A549 (cell line): Measurements from ENCODE around the gene KHDC4. TPM values are rescaled to one million over a fixed set of nuclear protein-coding genes. Genes with fewer than 3 reads are reported as not detected.

Experiments used
- ATAC-seq, 2 experiments: fragments of 200-7000 bp in 1 of 2; fragments of >200 bp in 1 of 2; cut with Nextera tagmentation in 1 of 2; cut with Tn5 transposase in 1 of 2; 3 replicates each; pipeline versions ENCODE4 v1.8.0 to v1.9.1; 2018 to 2020; ENCODE audit warnings: mild to moderate bottlenecking in 1 of 2, moderate library complexity in 1 of 2
- CTCF ChIA-PET: fragments of 300-600 bp; sonication (Branson Sonifier 250); formaldehyde crosslinking; extraction: SDS; loops from one replicate; lab custom pipeline; 2021; ENCODE audit warnings: antibody characterized with exemption, inconsistent platforms; lab: Yijun Ruan, JAX
- POLR2A ChIA-PET: fragments of 350-600 bp; formaldehyde crosslinking; extraction: SDS; loops from one replicate; lab custom pipeline; 2021; ENCODE audit warnings: antibody characterized with exemption, inconsistent platforms; lab: Yijun Ruan, JAX
- DNase-seq, 2 experiments: peaks; one replicate each; pipeline versions ENCODE4 v3.0.0 to v3.0.0-alpha.2; 2011 to 2016; ENCODE audit warnings: low read depth in 1 of 2, low spot score in 1 of 2
- FAIRE-seq: peaks from 2 replicates; lab custom pipeline; 2011; peaks lifted over from hg19 to GRCh38; lab: Jason Lieb, UNC
- H3K27ac ChIP-seq, 2 experiments: fragments of >200 bp; sonication (Bioruptor Twin); formaldehyde crosslinking; 3 replicates each; pipeline ENCODE4 v1.5.1; 2016 to 2017
- H3K4me1 ChIP-seq: fragments of >200 bp; sonication (Bioruptor Twin); formaldehyde crosslinking; 3 replicates; pipeline ENCODE4 v1.6.1; 2016
- H3K4me2 ChIP-seq: fragments of >200 bp; sonication (Bioruptor Twin); formaldehyde crosslinking; 3 replicates; pipeline ENCODE4 v1.6.1; 2016
- H3K4me3 ChIP-seq: fragments of >200 bp; sonication (Bioruptor Twin); formaldehyde crosslinking; 3 replicates; pipeline ENCODE4 v1.5.1; 2016
- H3K9me3 ChIP-seq: fragments of >200 bp; sonication (Bioruptor Twin); formaldehyde crosslinking; 3 replicates; pipeline ENCODE4 v1.6.1; 2016
- ATOH8 ChIP-seq: fragments of 250-450 bp; sonication (Bioruptor Pico); IDR thresholded peaks from 2 replicates; pipeline ENCODE4 v1.5.0; 2020; ENCODE audit warnings: low read depth, mild to moderate bottlenecking, moderate library complexity
- BCL3 ChIP-seq: fragments of >200 bp; sonication (Bioruptor Twin); formaldehyde crosslinking; IDR thresholded peaks from 3 replicates; pipeline ENCODE4 v1.6.1; 2016
- CEBPB ChIP-seq, 2 experiments: fragments of >200 bp in 1 of 2; sonication (Bioruptor Twin) in 1 of 2; formaldehyde crosslinking in 1 of 2; IDR thresholded peaks; 2 replicates each; pipeline ENCODE4 v1.6.1; 2012 to 2016
- FOSL2 ChIP-seq, 2 experiments: fragments of 450-650 bp in 1 of 2; fragments of >200 bp in 1 of 2; sonication (Bioruptor Twin) in 1 of 2; formaldehyde crosslinking; IDR thresholded peaks; 2 replicates each; pipeline versions ENCODE4 v1.5.0 to v1.6.1; 2016 to 2020; ENCODE audit warnings: mild to moderate bottlenecking in 1 of 2, moderate library complexity in 1 of 2
- GATA3 ChIP-seq: IDR thresholded peaks from 2 replicates; pipeline ENCODE4 v1.6.1; 2012; ENCODE audit warnings: borderline replicate concordance
- HMGXB4 ChIP-seq: fragments of 250-450 bp; sonication (Bioruptor Pico); IDR thresholded peaks from 2 replicates; pipeline ENCODE4 v1.5.0; 2021; ENCODE audit warnings: mild to moderate bottlenecking, moderate library complexity, borderline replicate concordance
- JUN ChIP-seq, 2 experiments: fragments of >200 bp; sonication (Bioruptor Twin); formaldehyde crosslinking; IDR thresholded peaks; 2 replicates in 1 of 2; 3 replicates in 1 of 2; pipeline ENCODE4 v1.6.1; 2016 to 2017
- MAFK ChIP-seq: fragments of 450-650 bp; IDR thresholded peaks from 2 replicates; pipeline ENCODE4 v1.6.1; 2014; ENCODE audit not compliant: partially characterized antibody
- MAX ChIP-seq: IDR thresholded peaks from 2 replicates; pipeline ENCODE4 v1.6.1; 2012
- POLR2A ChIP-seq: IDR thresholded peaks from 2 replicates; pipeline ENCODE4 v1.6.1; 2012; ENCODE audit warnings: mild to moderate bottlenecking, low read length
- RARB ChIP-seq: fragments of 250-450 bp; sonication (Bioruptor Pico); IDR thresholded peaks from 2 replicates; pipeline ENCODE4 v1.8.0; 2021; ENCODE audit warnings: mild to moderate bottlenecking, moderate library complexity
- USF2 ChIP-seq: fragments of 450-650 bp; IDR thresholded peaks from 2 replicates; pipeline ENCODE4 v1.6.1; 2014; ENCODE audit warnings: antibody characterized with exemption
- WGBS: methylation state at CpG from one replicate; pipeline ENCODE4 v1.1.6; 2017; ENCODE audit errors: missing lambda C conversion rate; 5-methylcytosine and 5-hydroxymethylcytosine counted together
- polyA plus RNA-seq, 4 experiments: library from polyadenylated mRNA; depleted of rRNA in 3 of 4; stranded (reverse); fragments of >200 nt; fragmentation: RNase III in 1 of 4; extraction: RNeasy Plus Mini Kit Qiagen cat#74134 plus additional on column Dnase treatment in 1 of 4; gene quantifications; 2 replicates in 3 of 4; 3 replicates in 1 of 4; pipeline ENCODE4 v1.2.3, GENCODE V29; 2011 to 2017
- TF ChIP-seq, protein P1 (sequence below): fragments of 200-600 bp; sonication (generic); IDR thresholded peaks from 2 replicates; pipeline ENCODE4 v1.6.1; 2016; ENCODE audit warnings: antibody characterized with exemption, mild to moderate bottlenecking, moderate library complexity

KHDC4 gene
- polyA plus RNA-seq, 2 of the 4 experiments (the other 2 are of a cell fraction) = 37.7 to 72.3 TPM

GRCh38 chr1:155893389-155894142 is 40.6 kb downstream of the KHDC4 start:
- WGBS = 31% methylated on average over 10 of the region's 10 CpGs
- peak overlapping the region; percentile 69 to 85 for H3K27ac ChIP-seq
- FAIRE-seq (peak; percentile 43), DNase-seq (peak; percentile 70 to 75), ATAC-seq (peak; percentile 73 to 90)
- no peak overlapping the region for H3K4me3 ChIP-seq
- ChIA-PET POLR2A (interaction anchor here (0.7 to 1.2 kb wide), 3 partner anchors 10 to 41 kb away, joined by 3 to 5 read pairs (median 4); partner anchors contain the start of gene KHDC4), CTCF (interaction anchor here (1.2 to 1.4 kb wide), 2 partner anchors 19 to 95 kb away, joined by 3 read pairs; no protein-coding TSS in a partner anchor)
- H3K4me2 ChIP-seq = peak overlapping the region; percentile 63
- no peak for TF ChIP-seq FOSL2 (IDR thresholded peaks at IDR 0.05)
- TF ChIP-seq FOSL2 (CRISPR knock-in tag; IDR thresholded peaks at IDR 0.05) = 0 out of 2 replicates have a peak, but pooled peaks have one; percentile 21
- TF ChIP-seq BCL3 = 0 out of 3 replicates have a peak, but pooled peaks have one; percentile 25
- peak; percentile 15; the same call in 1 of the 2 replicates for TF ChIP-seq GATA3
- TF ChIP-seq ATOH8 (CRISPR knock-in tag) = no peak
- peak; percentile 90 for TF ChIP-seq USF2
- peak; percentile 50 to 89; a peak in 3 of 4 replicates for TF ChIP-seq CEBPB (IDR thresholded peaks at IDR 0.05)
- peak; percentile 4 for TF ChIP-seq MAFK
- TF ChIP-seq POLR2A = no peak
- TF ChIP-seq RARB (CRISPR knock-in tag) = no peak
- peak in 1 of 2 experiments; percentile 31; a peak in 1 of 5 replicates for TF ChIP-seq JUN (IDR thresholded peaks at IDR 0.05)
- no peak for TF ChIP-seq HMGXB4 (CRISPR knock-in tag)
- TF ChIP-seq MAX = peak; percentile 45; the same call in 1 of the 2 replicates
- TF ChIP-seq, all 56 proteins: peak for 8
- H3K9me3 ChIP-seq = no peaks in the 10 kb centered on the region
- H3K4me1 ChIP-seq = peaks cover 36% of the 10 kb centered on the region

GRCh38 chr1:155892796-155893195 is 41.4 kb downstream of the KHDC4 start:
- POLR2A ChIA-PET = interaction anchor here (0.7 to 1.2 kb wide), 2 partner anchors 9 to 12 kb away, joined by 3 to 4 read pairs; no protein-coding TSS in a partner anchor
- DNase-seq (peak; percentile 35 to 76), FAIRE-seq (peak; percentile 13), ATAC-seq (peak; percentile 62 to 73; a peak in 5 of 6 replicates)
- Histone ChIP-seq H3K4me2 (peak overlapping the region; percentile 63), H3K27ac (peak overlapping the region; percentile 69 to 85), H3K4me1 (peaks cover 36% of the 10 kb centered on the region), H3K9me3 (no peaks in the 10 kb centered on the region), H3K4me3 (no peak overlapping the region)
- TF ChIP-seq MAFK (peak; percentile 29), FOSL2 (IDR thresholded peaks at IDR 0.05) (no peak), FOSL2 (CRISPR knock-in tag; IDR thresholded peaks at IDR 0.05) (peak; percentile 56), MAX (peak; percentile 26; the same call in 1 of the 2 replicates)
- TF ChIP-seq, protein P1, sequence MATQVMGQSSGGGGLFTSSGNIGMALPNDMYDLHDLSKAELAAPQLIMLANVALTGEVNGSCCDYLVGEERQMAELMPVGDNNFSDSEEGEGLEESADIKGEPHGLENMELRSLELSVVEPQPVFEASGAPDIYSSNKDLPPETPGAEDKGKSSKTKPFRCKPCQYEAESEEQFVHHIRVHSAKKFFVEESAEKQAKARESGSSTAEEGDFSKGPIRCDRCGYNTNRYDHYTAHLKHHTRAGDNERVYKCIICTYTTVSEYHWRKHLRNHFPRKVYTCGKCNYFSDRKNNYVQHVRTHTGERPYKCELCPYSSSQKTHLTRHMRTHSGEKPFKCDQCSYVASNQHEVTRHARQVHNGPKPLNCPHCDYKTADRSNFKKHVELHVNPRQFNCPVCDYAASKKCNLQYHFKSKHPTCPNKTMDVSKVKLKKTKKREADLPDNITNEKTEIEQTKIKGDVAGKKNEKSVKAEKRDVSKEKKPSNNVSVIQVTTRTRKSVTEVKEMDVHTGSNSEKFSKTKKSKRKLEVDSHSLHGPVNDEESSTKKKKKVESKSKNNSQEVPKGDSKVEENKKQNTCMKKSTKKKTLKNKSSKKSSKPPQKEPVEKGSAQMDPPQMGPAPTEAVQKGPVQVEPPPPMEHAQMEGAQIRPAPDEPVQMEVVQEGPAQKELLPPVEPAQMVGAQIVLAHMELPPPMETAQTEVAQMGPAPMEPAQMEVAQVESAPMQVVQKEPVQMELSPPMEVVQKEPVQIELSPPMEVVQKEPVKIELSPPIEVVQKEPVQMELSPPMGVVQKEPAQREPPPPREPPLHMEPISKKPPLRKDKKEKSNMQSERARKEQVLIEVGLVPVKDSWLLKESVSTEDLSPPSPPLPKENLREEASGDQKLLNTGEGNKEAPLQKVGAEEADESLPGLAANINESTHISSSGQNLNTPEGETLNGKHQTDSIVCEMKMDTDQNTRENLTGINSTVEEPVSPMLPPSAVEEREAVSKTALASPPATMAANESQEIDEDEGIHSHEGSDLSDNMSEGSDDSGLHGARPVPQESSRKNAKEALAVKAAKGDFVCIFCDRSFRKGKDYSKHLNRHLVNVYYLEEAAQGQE = no peak
- 0% methylated on average over 3 of the region's 3 CpGs for WGBS
- CTCF ChIA-PET = interaction anchor here (0.9 to 1.4 kb wide), 3 partner anchors 10 to 96 kb away, joined by 3 read pairs; no protein-coding TSS in a partner anchor
